Measurements from ENCODE around the gene LINGO3. TPM values are rescaled to one million over a fixed set of nuclear protein-coding genes. Genes with fewer than 3 reads are reported as not detected.

LINGO3 gene
- total and polyA plus RNA-seq, 10 of the 15 experiments (the other 5 are each of a cell fraction or from before 2014, with no cell fraction given): 0.09 to 2.0 (median 0.40) TPM; not detected in 5

DNA sequence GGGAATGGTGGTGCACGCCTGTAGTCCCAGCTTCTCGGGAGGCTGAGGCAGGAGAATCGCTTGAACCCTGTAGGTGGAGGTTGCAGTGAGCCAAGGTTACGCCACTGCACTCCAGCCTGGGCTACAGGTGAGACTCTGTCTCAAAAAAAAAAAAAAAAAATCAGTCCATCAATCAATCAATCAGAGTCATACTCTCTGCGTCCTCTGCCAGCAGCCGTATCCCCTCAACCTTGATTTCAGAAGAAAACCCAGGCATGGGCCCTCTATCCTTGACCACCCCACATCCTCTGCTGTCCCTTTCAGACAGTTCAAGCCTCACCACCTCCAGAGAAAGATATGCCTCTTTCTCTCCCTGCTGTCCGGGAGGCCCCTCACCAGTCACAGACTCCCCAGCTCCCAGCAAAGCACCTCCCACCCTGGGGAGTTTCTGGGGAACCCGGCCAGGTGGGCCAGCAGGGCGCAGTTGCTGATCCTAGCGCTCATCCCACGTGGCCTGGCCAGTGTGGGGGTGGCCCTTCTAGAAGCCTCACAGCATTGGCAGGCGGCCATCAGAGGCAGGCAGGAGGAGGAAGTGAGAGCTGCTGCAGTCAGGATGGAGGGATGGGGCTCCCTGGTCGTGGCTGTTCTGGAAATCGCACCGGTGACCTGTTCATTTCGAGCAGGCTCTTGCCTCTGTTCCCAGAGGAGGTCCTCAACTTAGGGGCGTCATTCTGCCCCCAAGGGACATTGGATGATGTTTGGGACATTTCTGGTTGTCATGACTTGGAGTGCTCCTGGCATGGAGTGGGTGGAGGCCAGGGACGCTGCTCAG is 41.6 kb downstream of the LINGO3 start (continued):
- TF ChIP-seq ZBTB4 (CRISPR knock-in tag; IDR thresholded peaks at IDR 0.05) (no peak), SUPT20H (IDR thresholded peaks at IDR 0.05; ENCODE audit: borderline replicate concordance, control insufficient read depth, low read depth, low read length) (no peak), BCL11A (IDR thresholded peaks at IDR 0.05; ENCODE audit: low read depth, low read length) (peak; percentile 30; the same call in 1 of the 2 replicates), RBBP5 (conservative IDR thresholded peaks at IDR 0.05) (no peak), FOS (IDR thresholded peaks at IDR 0.05; ENCODE audit: borderline replicate concordance, extremely low read depth, insufficient read length) (no peak), POLR2AphosphoS2 (IDR thresholded peaks at IDR 0.05; ENCODE audit: low read depth, low read length) (no peak), CBFB (IDR thresholded peaks at IDR 0.05; ENCODE audit: low read depth) (no peak), EP300 (IDR thresholded peaks at IDR 0.05; ENCODE audit: borderline replicate concordance in 1 of 2, control insufficient read depth in 1 of 2, low read depth in 2 of 2, low read length in 2 of 2) (no peak), IKZF2 (IDR thresholded peaks at IDR 0.05) (peak; percentile 92 to 95), SMC3 (IDR thresholded peaks at IDR 0.05; ENCODE audit: borderline replicate concordance, low read length) (no peak), POLR2AphosphoS5 (IDR thresholded peaks at IDR 0.05; ENCODE audit: low read length) (peak; percentile 47; the same call in 1 of the 2 replicates), NBN (IDR thresholded peaks at IDR 0.05) (peak; percentile 75; the same call in 1 of the 2 replicates), ESRRA (IDR thresholded peaks at IDR 0.05; ENCODE audit: low read length) (no peak), ASH2L (IDR thresholded peaks at IDR 0.05; ENCODE audit: borderline replicate concordance, low read depth) (no peak), GATAD2B (conservative IDR thresholded peaks at IDR 0.05; ENCODE audit: low read depth) (peak; percentile 87), RB1 (IDR thresholded peaks at IDR 0.05; ENCODE audit: borderline replicate concordance) (no peak), MXI1 (IDR thresholded peaks at IDR 0.05; ENCODE audit: low read depth, low read length) (peak; percentile 78)
- TF ChIP-seq, protein P1, sequence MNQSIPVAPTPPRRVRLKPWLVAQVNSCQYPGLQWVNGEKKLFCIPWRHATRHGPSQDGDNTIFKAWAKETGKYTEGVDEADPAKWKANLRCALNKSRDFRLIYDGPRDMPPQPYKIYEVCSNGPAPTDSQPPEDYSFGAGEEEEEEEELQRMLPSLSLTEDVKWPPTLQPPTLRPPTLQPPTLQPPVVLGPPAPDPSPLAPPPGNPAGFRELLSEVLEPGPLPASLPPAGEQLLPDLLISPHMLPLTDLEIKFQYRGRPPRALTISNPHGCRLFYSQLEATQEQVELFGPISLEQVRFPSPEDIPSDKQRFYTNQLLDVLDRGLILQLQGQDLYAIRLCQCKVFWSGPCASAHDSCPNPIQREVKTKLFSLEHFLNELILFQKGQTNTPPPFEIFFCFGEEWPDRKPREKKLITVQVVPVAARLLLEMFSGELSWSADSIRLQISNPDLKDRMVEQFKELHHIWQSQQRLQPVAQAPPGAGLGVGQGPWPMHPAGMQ (IDR thresholded peaks at IDR 0.05; ENCODE audit: borderline replicate concordance): no peak
- TF ChIP-seq, protein P2, sequence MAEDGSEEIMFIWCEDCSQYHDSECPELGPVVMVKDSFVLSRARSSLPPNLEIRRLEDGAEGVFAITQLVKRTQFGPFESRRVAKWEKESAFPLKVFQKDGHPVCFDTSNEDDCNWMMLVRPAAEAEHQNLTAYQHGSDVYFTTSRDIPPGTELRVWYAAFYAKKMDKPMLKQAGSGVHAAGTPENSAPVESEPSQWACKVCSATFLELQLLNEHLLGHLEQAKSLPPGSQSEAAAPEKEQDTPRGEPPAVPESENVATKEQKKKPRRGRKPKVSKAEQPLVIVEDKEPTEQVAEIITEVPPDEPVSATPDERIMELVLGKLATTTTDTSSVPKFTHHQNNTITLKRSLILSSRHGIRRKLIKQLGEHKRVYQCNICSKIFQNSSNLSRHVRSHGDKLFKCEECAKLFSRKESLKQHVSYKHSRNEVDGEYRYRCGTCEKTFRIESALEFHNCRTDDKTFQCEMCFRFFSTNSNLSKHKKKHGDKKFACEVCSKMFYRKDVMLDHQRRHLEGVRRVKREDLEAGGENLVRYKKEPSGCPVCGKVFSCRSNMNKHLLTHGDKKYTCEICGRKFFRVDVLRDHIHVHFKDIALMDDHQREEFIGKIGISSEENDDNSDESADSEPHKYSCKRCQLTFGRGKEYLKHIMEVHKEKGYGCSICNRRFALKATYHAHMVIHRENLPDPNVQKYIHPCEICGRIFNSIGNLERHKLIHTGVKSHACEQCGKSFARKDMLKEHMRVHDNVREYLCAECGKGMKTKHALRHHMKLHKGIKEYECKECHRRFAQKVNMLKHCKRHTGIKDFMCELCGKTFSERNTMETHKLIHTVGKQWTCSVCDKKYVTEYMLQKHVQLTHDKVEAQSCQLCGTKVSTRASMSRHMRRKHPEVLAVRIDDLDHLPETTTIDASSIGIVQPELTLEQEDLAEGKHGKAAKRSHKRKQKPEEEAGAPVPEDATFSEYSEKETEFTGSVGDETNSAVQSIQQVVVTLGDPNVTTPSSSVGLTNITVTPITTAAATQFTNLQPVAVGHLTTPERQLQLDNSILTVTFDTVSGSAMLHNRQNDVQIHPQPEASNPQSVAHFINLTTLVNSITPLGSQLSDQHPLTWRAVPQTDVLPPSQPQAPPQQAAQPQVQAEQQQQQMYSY (CRISPR knock-in tag; IDR thresholded peaks at IDR 0.05): no peak

Measured in GM12878 (cell line).